Measurements from ENCODE around the gene LAMA5.

Gene LAMA5

DNA sequence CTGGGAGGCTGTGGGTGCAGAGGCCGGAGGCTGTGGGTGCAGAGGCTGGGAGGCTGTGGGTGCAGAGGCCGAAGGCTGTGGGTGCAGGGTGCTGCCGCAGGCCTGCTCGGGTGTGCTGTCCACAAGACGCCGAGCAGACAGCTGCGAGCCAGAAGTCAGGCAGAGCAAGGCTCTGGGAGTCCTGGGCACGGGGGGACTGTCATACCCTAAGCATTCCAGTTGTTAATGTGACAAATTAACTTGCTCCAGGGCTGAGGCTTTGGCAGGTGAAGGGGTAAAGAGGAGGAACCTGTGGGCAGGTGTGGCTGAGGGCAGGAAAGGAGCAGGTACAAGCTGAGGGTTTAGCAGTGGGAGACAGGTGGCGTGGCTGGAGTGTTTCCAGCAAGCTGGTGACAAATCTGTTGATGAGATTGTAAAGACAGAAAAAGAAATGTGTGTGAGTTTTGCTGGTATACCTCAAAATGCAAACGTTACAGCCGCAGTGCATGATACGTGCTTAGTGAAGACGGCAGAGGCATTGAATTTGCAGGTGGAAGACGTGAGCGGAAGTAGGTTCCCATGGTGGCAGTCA lies 78.5 kb downstream of the LAMA5 start:
- no peak for DNase-seq (ENCODE audit: low spot score)

DNA sequence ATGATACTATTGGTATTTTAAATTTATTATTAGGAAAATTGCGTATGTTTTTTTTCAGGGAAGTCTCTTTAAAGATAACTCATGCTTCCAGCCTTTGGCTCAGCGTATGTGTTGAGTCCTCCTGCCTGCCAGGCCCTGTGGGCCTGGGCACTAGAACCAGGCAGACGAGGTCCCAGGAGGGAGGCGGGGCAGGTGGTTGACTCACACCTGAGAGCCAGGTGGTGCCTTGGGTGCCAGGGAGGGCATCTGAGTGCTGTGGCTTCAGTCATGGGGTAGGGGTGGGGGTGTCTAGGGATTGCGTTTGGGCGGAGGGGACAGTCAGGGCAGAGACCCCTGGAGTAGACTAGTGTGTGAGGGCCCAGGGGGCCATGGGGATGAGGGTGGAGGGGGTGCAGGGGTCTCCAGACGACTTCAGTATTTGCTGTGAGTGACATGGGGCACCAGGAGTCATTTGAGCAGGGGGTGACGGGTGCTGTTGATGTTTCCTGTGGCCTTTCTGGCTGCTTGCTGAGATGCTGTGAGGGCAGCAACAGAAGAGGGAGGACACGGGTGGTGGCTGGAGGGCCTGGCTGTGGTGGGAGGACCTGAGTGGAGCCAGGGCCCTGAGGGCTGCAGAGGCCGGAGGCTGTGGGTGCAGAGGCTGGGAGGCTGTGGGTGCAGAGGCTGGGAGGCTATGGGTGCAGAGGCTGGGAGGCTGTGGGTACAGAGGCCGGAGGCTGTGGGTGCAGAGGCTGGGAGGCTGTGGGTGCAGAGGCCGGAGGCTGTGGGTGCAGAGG lies 79.2 kb downstream of the LAMA5 start:
- DNase-seq (ENCODE audit: low spot score) = no peak

- DNase-seq (ENCODE audit: low spot score) = no peak
Measured at GRCh38 chr20:62287129-62287528, 80.0 kb downstream of the LAMA5 start.

DNA sequence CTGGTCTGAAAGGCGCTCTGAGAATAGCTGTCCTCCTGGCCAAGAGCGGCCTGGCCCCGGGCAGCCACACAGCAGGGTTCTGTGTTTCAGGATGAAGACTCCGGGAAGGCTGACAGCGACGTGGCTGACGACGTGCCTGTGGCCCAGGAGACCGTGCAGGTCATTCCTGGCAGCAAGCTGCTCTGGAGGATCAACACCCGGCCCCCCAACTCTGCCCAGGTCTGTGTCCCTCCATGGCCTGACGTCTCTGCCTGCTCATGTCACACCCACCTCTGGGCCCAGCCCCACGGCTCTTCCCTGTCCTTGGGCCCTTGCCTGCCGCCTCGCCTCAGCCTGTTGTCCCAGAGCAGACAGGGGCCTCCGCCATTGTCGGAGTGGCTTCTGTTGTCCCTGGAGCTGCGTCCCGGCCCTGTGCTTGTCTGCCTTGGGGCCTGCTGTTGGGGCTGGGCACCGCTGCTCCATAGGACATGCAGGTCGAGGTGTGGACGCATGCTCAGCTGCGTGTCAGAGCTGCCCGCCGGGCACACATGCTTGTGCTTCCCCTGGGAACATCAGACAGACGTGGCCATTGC lies 80.5 kb downstream of the LAMA5 start:
- no peak for DNase-seq (ENCODE audit: low spot score)

DNA sequence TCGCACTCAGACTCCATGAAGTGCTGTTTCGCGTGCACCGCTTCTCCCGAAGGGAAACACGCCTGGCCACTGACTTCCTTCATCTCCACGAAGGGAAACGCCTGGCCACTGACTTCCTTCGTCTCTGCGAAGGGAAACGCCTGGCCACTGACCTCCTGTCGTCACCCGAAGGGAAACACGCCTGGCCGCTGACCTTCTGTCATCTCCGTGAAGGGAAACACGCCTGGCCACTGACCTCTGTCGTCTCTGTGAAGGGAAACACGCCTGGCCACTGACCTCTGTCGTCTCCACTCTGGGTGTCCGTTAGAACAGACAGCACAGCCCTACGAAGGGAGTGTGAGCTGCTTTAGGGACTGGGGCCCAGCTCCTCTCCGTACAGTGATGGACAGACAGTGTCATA lies 81.4 kb downstream of the LAMA5 start:
- no peak for DNase-seq (ENCODE audit: low spot score)

GRCh38 chr20:62285151-62285550 lies 82.0 kb downstream of the LAMA5 start:
- no peak for DNase-seq (ENCODE audit: low spot score)

- DNase-seq (ENCODE audit: low spot score) = no peak
Measured at GRCh38 chr20:62284448-62284847, 82.7 kb downstream of the LAMA5 start.

GRCh38 chr20:62282877-62283503 lies 84.1 kb downstream of the LAMA5 start:
- no peak for DNase-seq (ENCODE audit: low spot score)

DNA sequence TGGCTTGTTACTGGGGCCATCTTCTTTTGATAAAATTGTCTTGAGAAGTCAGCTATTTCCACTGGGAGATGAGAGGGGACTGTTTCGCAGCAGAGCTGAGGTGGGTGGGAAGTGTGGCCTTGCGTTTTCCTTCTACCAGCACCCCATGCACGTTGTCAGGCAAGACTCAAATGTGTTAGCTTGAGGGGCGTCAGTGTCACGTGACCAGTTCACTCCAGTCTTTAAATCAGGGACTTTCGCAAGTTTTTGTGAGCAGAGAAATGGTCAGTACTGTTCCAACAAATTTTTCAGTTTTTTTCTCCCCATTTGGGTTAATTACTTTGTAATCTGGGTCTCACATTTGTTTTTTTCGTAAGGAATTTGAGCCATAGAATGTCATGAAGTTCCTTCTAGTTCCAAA lies 85.0 kb downstream of the LAMA5 start:
- DNase-seq (ENCODE audit: low spot score) = no peak

GRCh38 chr20:62281161-62281933 lies 85.8 kb downstream of the LAMA5 start:
- DNase-seq (ENCODE audit: low spot score) = no peak

DNA sequence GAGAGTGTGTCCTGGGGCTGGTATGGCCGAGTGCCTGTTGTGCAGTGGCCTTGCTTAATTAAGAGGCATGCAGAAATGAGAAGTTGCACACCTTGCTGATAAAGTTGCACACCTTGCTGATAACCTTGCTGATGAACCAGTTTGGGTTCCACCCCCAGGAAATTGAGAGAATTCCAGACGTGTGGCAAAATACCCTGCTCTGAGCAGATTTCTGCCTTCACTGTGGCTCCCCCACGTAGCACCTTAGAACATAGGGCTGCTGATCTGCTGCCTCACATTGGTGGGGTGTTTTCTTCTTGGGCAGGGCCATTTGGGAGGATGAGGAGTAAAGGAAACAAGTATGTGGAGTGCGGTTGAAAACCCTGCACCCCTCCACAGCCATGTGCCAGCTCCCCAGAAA lies 86.8 kb downstream of the LAMA5 start:
- DNase-seq (ENCODE audit: low spot score) = no peak

DNA sequence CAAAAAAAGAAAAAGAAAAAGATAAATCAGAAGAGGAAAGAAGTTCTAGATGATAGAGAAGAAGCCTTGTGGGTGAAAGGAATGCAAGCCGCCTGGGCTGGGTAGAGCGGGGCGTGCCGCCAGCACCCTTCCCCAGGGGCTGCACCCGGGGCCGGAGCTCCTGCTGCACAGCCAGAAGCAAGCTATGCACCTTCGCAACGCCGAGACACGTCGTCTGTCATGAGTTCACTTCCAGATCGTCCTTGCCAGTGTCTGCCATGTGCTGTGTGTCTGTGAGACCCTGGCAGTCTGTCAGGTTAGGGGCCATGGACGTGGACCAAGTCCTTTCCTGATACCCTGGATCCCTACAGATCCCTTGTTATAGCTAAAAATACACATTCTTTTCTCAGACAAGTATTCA lies 89.9 kb downstream of the LAMA5 start:
- no peak for DNase-seq (ENCODE audit: low spot score)

- no peak for DNase-seq (ENCODE audit: low spot score)
Measured at GRCh38 chr20:62276439-62276838, 90.7 kb downstream of the LAMA5 start.

DNA sequence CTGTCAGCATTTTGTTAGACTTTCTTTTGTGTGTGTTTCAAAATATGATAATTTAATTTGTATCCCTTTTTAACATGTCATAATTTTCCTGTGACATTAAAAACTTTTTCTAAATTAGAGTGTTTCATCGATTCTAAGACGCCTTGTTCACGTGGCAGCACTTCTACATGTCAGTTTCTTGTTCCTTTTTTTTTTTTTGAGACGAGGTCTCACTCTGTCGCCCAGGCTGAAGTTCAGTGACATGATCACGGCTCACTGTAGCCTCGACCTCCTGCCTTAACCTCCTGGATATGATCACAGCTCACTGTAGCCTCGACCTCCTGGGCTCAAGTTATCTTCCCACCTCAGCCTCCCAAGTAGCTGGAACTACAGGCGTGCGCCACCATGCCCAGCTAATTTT lies 91.9 kb downstream of the LAMA5 start:
- peak; percentile 20 for DNase-seq (ENCODE audit: low spot score)

DNA sequence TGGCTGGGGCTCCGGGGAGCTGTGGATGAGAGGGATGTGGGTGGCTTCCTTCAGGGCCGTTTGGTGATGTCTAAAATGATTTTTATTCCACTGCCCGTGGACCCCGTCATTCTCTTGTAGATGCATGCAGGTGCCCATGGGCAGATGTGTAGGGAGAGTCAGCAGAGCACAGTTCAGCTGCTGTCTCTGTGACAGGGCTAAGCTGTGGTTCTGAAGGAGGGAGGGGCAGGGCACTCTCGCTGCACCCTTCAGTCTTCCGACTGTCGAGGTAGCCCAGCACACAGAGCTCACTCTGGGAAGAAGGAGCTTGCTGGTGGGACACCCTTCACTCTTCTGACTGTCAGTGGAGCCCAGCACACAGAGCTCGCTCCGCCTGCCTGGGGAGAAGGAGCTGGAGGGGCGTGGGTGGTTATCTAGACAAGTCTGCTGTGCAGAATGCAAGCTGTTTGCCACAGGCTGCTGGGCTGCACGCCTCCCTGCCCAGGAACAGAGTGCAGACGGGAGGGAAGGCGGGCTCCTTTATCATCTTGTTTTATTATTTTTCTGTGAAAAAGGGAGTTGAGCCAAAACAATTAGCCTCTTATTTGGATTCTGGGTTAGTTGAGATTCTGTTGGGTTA lies 92.7 kb downstream of the LAMA5 start:
- no peak for DNase-seq (ENCODE audit: low spot score)

DNA sequence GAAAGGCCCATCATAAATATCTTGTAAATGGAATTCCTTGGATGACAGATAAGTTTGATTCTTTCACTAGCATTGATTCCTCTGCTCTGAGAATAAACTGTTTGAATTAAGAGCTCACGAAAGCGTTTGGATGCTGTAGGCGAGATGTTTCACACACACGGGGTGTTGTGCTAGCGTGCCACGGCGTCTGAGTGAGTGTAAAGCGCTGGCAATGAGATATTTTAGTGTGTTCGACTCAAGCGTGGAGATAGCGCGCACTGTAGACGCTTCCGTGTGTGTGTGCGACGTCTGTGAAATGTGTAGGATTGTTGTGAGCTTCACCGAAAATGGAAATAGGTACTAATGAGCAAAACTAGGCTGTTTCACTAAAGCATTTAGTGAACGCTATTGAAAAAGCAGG lies 93.7 kb downstream of the LAMA5 start:
- DNase-seq (ENCODE audit: low spot score) = no peak

DNA sequence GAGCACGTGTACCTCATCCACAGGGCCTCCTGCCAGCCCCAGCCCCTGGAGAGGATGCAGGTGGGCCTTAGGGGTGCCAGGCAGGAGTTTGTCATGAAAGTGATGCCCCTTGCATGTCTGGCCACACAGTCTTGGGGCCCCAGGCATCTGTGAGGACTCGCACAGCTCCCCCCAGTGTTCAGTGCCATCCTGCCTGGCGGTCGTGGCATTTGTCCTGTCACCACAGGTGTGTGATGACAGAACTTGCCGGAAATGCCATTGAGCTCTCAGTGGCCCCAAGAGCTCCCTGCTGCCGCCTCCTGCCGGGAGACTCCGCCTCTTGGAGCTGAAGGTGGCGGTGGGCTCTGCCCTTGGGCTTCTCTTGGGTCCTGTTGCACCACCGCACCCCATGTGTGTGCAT lies 94.9 kb downstream of the LAMA5 start:
- DNase-seq (ENCODE audit: low spot score) = no peak

DNA sequence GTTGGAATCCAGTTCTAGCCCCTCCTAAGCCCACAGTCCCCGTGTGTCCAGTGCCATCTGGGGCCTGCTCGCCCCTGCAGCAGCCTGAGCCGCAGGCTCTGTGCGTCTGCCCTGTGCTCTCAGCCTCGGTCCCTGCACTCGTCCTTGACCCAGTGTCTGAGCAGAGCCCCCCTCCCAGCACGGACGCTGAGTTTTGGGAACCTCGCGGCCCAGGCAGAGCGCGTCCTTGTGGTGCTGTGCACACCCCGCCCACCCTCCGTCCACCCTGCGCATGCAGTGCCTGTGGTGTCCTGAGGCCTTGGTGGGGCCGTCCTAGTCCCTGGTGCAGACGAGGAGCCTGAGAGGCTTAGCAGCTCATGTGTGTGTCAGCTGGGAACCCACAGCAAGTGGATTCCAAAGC lies 97.2 kb downstream of the LAMA5 start:
- DNase-seq (ENCODE audit: low spot score) = no peak

GRCh38 chr20:62269378-62269777 lies 97.7 kb downstream of the LAMA5 start:
- DNase-seq (ENCODE audit: low spot score) = no peak

DNA sequence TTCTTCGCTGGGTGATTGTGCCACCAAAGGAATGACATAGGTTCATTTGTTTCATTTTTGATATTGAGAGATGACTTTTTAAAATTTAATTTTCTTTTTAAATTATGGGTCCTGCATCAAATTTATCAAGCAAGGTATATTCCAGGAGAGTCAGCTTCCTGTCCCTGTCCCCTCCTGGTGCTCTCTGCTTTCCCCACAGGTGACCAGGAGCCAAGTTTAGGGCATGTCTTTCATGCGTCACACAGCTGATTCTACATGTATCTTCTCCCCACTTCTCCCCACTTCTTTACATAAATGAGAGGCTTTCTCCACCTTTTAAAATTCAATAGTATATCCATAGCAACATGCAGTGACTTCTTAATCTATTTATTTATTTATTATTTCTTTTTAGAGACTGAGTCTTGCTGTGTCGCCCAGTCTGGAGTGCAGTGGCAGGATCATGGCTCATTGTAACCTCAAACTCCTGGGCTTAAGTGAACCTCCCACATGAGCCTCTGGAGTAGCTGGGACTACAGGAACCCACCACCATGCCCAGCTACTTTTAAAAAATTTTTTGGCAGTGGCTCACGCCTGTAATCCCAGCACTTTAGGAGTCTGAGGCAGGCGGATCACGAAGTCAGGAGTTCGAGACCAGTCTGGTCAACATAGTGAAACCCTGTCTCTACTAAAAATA lies 98.7 kb downstream of the LAMA5 start:
- no peak for DNase-seq (ENCODE audit: low spot score)

GRCh38 chr20:62267543-62267942 lies 99.6 kb downstream of the LAMA5 start:
- DNase-seq (ENCODE audit: low spot score) = no peak
